ENCODE results near the gene CUL2.

DNA sequence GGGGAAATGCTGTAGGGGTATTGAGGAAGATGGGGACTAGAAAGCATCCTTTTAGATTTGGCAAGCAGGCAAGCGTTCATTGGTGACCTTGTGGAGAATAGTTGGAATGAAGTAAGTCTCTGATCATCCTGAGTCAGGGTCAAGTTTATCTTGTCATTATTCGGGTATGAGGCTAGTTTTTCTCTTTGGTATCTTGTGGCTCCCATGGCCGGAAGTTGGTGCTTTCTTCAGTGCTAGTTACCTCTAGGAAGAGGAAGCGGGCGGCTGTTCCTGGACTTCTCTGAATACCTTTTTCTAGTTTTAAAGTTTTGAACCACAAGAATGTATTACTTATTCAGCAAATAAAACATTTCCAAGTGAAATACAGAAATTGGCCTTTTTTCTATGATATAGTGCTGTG, 45.7 kb upstream of the CUL2 start:
- TF ChIP-seq, protein P1, sequence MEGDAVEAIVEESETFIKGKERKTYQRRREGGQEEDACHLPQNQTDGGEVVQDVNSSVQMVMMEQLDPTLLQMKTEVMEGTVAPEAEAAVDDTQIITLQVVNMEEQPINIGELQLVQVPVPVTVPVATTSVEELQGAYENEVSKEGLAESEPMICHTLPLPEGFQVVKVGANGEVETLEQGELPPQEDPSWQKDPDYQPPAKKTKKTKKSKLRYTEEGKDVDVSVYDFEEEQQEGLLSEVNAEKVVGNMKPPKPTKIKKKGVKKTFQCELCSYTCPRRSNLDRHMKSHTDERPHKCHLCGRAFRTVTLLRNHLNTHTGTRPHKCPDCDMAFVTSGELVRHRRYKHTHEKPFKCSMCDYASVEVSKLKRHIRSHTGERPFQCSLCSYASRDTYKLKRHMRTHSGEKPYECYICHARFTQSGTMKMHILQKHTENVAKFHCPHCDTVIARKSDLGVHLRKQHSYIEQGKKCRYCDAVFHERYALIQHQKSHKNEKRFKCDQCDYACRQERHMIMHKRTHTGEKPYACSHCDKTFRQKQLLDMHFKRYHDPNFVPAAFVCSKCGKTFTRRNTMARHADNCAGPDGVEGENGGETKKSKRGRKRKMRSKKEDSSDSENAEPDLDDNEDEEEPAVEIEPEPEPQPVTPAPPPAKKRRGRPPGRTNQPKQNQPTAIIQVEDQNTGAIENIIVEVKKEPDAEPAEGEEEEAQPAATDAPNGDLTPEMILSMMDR (conservative IDR thresholded peaks at IDR 0.05 in 1 of 2, IDR thresholded peaks at IDR 0.05 in 1 of 2; ENCODE audit: extremely low read depth in 1 of 2, insufficient read depth in 1 of 2, low read depth in 1 of 2, low read length in 2 of 2), result no peak
- TF ChIP-seq EZH2 (IDR thresholded peaks at IDR 0.05; ENCODE audit: borderline replicate concordance, low read length), result no peak

All from mammary epithelial cell (primary cell).